Upper lobe of left lung (tissue), 6 donors: ENCODE data around the gene PRMT6. TPM values are rescaled to one million over a fixed set of nuclear protein-coding genes. Genes with fewer than 3 reads are reported as not detected.
"Not testable (repeated sequence)": the region's sequence is repeated elsewhere in the genome, so short reads cannot be mapped to it uniquely, and the experiment has no call there.

Experiments
- ATAC-seq, 2 donors: fragments of 200-7000 bp; cut with Tn5 transposase; one replicate each; pipeline ENCODE4 v1.9.1; 2022; ENCODE audit warnings: mild to moderate bottlenecking in 2 of 2, moderate library complexity in 2 of 2; ENCODE audit not compliant: low FRiP score in 2 of 2
- DNase-seq, 2 donors: peaks; one replicate each; pipeline ENCODE4 v3.0.0-alpha.2; 2019 to 2020
- H3K27ac ChIP-seq, 4 donors: fragments of 200-600 bp; sonication (generic); one replicate each; pipeline ENCODE4 v1.5.1; 2016 to 2019
- H3K27me3 ChIP-seq, 4 donors: fragments of 200-600 bp; sonication (generic); one replicate each; pipeline ENCODE4 v1.5.1; 2017 to 2019
- H3K36me3 ChIP-seq, 4 donors: fragments of 200-600 bp; sonication (generic); one replicate each; pipeline ENCODE4 v1.5.1; 2016 to 2019
- H3K4me1 ChIP-seq, 4 donors: fragments of 200-600 bp; sonication (generic); one replicate each; pipeline ENCODE4 v1.5.1; 2018 to 2019
- H3K4me3 ChIP-seq, 4 donors: fragments of 200-600 bp; sonication (generic); one replicate each; pipeline ENCODE4 v1.5.1; 2017 to 2019; ENCODE audit warnings: mild to moderate bottlenecking in 2 of 4, moderate library complexity in 1 of 4
- H3K9me3 ChIP-seq, 4 donors: fragments of 200-600 bp; sonication (generic); one replicate each; pipeline ENCODE4 v1.5.1; 2018 to 2019
- CTCF ChIP-seq, 6 experiments: fragments of 450-650 bp in 4 of 6; fragments of 200-600 bp in 2 of 6; sonication (generic) in 2 of 6; IDR thresholded peaks; one replicate each; pipeline ENCODE4 v1.5.1; 2016 to 2019; ENCODE audit warnings: antibody characterized with exemption in 6 of 6
- EP300 ChIP-seq, 4 donors: sonication (generic); formaldehyde crosslinking; IDR thresholded peaks; one replicate each; pipeline ENCODE4 v1.5.1; 2017; ENCODE audit warnings: antibody characterized with exemption in 4 of 4, control low read depth in 2 of 4
- POLR2A ChIP-seq, 4 donors: fragments of 450-650 bp; IDR thresholded peaks; one replicate each; pipeline ENCODE4 v1.5.1; 2016 to 2017; ENCODE audit warnings: antibody characterized with exemption in 4 of 4, mild to moderate bottlenecking in 2 of 4
- POLR2AphosphoS5 ChIP-seq, 2 donors: sonication (generic); formaldehyde crosslinking; IDR thresholded peaks; one replicate each; pipeline ENCODE4 v1.5.1; 2017; ENCODE audit warnings: antibody characterized with exemption in 2 of 2
- WGBS, 2 donors: methylation state at CpG; one replicate each; pipeline ENCODE4 v1.1.5; 2017 to 2018; 5-methylcytosine and 5-hydroxymethylcytosine counted together
- total RNA-seq, 6 donors: library from RNA; depleted of rRNA in 4 of 6; stranded (reverse); fragments of >200 nt in 4 of 6; gene quantifications; one replicate each; pipeline versions ENCODE4 v1.1.0 to v1.2.1, GENCODE V29; 2016 to 2021
- donor health status: DM: no; HTN: no; CAD: no; lungs with moderate emphysema.
- donor health status: DM: no; HTN: yes; CAD: no; lungs with severe emphysema.

Gene PRMT6
- total RNA-seq, 6 donors from 2014 or later = 10.4 to 18.9 (median 12.3) TPM

- H3K36me3 ChIP-seq = no peaks in the 10 kb centered on the region
- no peaks in the 10 kb centered on the region for H3K27me3 ChIP-seq
- no peaks in the 10 kb centered on the region for H3K9me3 ChIP-seq
- ATAC-seq (no peak), DNase-seq (no peak)
- TF ChIP-seq CTCF (IDR thresholded peaks at IDR 0.05) (no peak), POLR2A (IDR thresholded peaks at IDR 0.05) (no peak), POLR2AphosphoS5 (IDR thresholded peaks at IDR 0.05) (no peak), EP300 (IDR thresholded peaks at IDR 0.05) (no peak)
- no peak overlapping the region for H3K27ac ChIP-seq
- 67 to 75% methylated on average over 3 of the region's 3 CpGs for WGBS, 2 donors
- no peak overlapping the region for H3K4me3 ChIP-seq
- H3K4me1 ChIP-seq = no peaks in the 10 kb centered on the region
Observed at GRCh38 chr1:107019166-107019565, 37.3 kb upstream of the PRMT6 start.

- DNase-seq, H3K4me1 ChIP-seq, H3K4me3 ChIP-seq, H3K27ac ChIP-seq, H3K27me3 ChIP-seq, ATAC-seq, H3K9me3 ChIP-seq, H3K36me3 ChIP-seq: not testable (repeated sequence)
- WGBS, 2 donors = 96% methylated on average over 3 of the region's 3 CpGs
Observed at GRCh38 chr1:107038874-107039273, 17.6 kb upstream of the PRMT6 start.

GRCh38 chr1:107044310-107045220 lies 11.9 kb upstream of the PRMT6 start:
- not testable (repeated sequence) for H3K4me1 ChIP-seq, H3K9me3 ChIP-seq, H3K36me3 ChIP-seq, ATAC-seq, H3K27me3 ChIP-seq, H3K4me3 ChIP-seq, H3K27ac ChIP-seq
- 96 to 98% methylated on average over 19 to 44 of the region's 44 CpGs for WGBS, 2 donors
- DNase-seq = peak in 1 of 2 donors; percentile 74

GRCh38 chr1:107047602-107048001 lies 8.9 kb upstream of the PRMT6 start:
- Histone ChIP-seq H3K36me3 (no peaks in the 10 kb centered on the region), H3K4me1 (no peaks in the 10 kb centered on the region), H3K27me3 (no peaks in the 10 kb centered on the region), H3K27ac (no peak overlapping the region), H3K4me3 (no peak overlapping the region), H3K9me3 (no peaks in the 10 kb centered on the region)
- ATAC-seq (no peak), DNase-seq (no peak)
- TF ChIP-seq CTCF (IDR thresholded peaks at IDR 0.05) (no peak), EP300 (IDR thresholded peaks at IDR 0.05) (no peak), POLR2A (IDR thresholded peaks at IDR 0.05) (no peak)
- WGBS, 2 donors = 72 to 73% methylated on average over 1 of the region's 1 CpG

GRCh38 chr1:107048241-107048640 lies 8.2 kb upstream of the PRMT6 start:
- Histone ChIP-seq H3K4me1 (no peaks in the 10 kb centered on the region), H3K36me3 (no peaks in the 10 kb centered on the region), H3K27ac (no peak overlapping the region), H3K27me3 (no peaks in the 10 kb centered on the region), H3K9me3 (no peaks in the 10 kb centered on the region), H3K4me3 (no peak overlapping the region)
- no peak for ATAC-seq
- no peak for DNase-seq
- TF ChIP-seq EP300 (IDR thresholded peaks at IDR 0.05) = no peak
- TF ChIP-seq POLR2A (IDR thresholded peaks at IDR 0.05) = no peak
- TF ChIP-seq CTCF (IDR thresholded peaks at IDR 0.05) = no peak
- TF ChIP-seq POLR2AphosphoS5 (IDR thresholded peaks at IDR 0.05) = no peak

GRCh38 chr1:107051266-107051665 lies 5.2 kb upstream of the PRMT6 start:
- no peak for DNase-seq
- Histone ChIP-seq H3K4me1 (peaks cover 0 to 6% (median 3%) of the 10 kb centered on the region in 4 donors), H3K36me3 (no peaks in the 10 kb centered on the region), H3K9me3 (no peaks in the 10 kb centered on the region), H3K27me3 (no peaks in the 10 kb centered on the region), H3K4me3 (no peak overlapping the region), H3K27ac (no peak overlapping the region)
- TF ChIP-seq CTCF (IDR thresholded peaks at IDR 0.05) = no peak
- no peak for ATAC-seq
- WGBS, 2 donors = 87 to 91% methylated on average over 1 of the region's 1 CpG

GRCh38 chr1:107055919-107056425 lies 502 bp upstream of the PRMT6 start:
- 89 to 90% methylated on average over 24 of the region's 24 CpGs for WGBS, 2 donors
- peak in 1 of 2 donors; percentile 36 for DNase-seq
- H3K27me3 ChIP-seq, ATAC-seq, H3K36me3 ChIP-seq, H3K9me3 ChIP-seq: not testable (repeated sequence)
- Histone ChIP-seq H3K4me3 (peak overlapping the region; percentile 79 to 93 (median 88)), H3K4me1 (peaks cover 9 to 18% (median 12%) of the 10 kb centered on the region in 4 donors), H3K27ac (peak overlapping the region; percentile 71 to 89 (median 88))
